Fibroblast of peridontal ligament (primary cell): Measurements from ENCODE around the gene MYO1D.
"Not testable (repeated sequence)": the region's sequence is repeated elsewhere in the genome, so short reads cannot be mapped to it uniquely, and the experiment has no call there.

Source experiments
- DNase-seq: peaks from one replicate; pipeline ENCODE4 v3.0.0-alpha.2; 2010; ENCODE audit errors: extremely low read depth

The MYO1D gene

DNA sequence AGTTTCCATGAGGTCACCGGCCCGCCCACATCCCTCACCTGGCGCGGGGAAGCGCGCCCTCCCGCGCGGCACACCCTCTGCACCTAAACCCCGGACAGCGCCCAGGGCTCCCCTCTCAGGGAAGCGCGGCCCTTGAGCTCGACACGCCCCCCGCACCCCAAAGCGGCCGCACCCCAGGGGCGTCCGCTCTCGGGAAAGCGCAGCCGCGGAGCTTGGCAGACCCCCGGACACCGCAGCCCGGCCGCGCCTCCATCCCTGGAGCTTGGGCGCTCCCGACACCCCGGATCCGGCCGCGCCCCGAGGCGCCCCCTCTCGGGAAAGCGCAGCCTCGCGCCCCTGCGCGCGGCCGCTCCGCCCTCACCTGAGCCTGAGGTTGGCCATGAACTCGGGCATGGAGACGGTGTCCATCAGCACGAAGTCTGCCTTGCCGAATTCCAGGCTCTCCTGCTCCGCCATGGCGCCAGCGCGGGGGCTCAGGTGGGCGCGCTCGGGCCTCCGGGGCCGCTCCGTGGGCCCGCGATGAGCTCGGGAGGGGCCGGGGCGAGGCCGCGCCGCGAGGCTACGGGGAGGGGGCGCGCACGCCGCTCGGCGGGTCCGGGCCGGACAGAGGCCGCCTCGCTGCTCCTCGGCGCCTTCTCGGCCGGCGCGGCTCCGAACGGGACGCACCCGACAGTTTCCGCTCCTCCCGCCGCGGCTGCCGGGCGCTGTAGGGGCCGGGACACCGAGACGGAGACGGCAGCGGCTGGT, at the start of gene MYO1D:
TSS of gene MYO1D (minus strand) at position 708 of the 747 bp plus-strand sequence. CDS start at position 456, 252 bp downstream.
- DNase-seq, result no peak

DNA sequence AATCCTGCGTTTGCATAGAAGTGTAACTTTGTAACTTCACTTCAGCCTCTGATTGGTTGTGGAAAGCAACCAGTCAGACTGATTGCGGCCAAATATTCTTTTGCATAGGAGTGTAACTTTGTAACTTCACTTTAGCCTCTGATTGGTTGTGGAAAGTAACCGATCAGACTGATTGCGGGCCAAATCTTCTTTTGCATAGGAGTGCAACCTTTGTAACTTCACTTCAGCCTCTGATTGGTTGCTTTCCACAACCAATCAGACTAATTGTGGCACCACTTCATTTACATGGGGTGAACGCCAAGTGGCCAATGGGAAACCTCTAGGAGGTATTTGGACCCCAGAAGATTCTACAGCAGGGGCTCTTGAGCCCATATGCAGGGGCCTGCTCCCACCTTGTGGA, 49.3 kb upstream of the MYO1D start:
- DNase-seq, result no peak

DNA sequence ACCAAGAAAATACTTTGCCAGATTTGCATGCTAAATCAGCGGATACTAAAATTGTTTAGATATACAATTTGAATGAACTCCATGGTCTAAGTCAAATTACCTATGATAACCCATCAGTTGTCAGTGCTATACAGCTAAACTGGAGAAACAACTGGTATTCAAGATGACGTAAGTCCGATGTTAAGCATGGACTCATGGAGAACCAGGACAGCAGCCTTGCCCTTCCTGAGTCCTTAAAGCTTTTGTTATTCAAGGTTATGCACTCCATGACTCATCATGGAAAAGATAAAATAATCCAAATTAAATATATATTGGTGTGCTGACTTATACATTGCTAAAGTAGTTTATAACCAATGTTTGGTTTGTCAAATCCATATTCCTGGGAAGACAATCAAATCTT, 47.0 kb upstream of the MYO1D start:
- not testable (repeated sequence) for DNase-seq

DNA sequence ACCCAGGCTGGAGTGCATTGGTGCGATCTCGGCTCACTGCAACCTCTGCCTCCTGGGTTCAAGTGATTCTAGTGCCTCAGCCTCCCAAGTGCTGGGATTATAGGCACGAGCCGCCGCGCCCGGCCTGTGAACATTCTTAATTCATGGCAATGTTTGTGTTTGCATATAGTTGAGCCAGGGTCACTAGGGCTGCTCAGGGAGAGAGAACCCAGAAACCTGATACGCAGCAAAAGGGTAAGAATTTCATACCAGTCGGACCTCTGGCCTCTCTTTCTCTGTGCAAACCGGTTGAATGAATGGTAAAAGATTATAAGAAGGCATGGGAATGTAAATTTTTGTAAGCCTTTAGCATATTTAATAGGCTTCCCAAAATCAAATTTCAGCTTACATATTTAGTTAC, 44.1 kb upstream of the MYO1D start:
- DNase-seq, result no peak

DNA sequence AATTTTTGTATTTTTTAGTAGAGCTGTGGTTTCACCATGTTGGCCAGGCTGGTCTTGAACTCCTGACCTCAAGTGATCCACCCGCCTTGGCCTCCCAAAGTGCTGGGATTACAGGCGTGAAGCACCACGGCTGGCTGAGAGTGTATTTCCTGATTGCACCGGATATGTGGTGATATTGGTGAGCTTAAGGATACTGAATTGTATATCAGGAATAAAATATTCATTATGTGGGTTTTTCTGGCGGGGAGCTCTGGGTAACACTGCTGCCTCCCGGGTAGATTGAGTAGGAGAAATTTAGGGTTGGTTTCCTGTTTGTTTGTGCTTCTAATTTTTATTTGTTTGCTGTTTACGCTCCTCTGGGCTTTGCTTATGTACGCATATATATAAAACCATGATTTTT, 43.4 kb upstream of the MYO1D start:
- no peak for DNase-seq

DNA sequence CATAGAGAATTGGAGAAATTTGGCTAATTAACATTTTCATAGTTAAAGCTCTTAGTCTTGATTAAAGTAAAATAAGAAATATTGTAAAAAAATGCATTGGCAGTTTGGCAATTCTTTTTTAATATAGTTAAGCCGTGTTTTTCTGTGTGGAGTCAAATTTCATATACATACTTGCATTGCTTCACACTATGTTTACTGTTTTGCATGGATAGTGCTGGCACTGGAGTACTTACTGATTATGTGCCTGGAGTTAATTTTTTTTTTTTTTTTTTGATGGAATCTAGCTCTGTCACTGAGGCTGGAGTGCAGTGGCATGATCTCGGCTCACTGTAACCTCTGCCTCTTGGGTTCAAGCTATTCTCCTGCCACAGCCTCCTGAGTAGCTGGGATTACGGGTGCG, 43.0 kb upstream of the MYO1D start:
- peak; percentile 34 for DNase-seq

DNA sequence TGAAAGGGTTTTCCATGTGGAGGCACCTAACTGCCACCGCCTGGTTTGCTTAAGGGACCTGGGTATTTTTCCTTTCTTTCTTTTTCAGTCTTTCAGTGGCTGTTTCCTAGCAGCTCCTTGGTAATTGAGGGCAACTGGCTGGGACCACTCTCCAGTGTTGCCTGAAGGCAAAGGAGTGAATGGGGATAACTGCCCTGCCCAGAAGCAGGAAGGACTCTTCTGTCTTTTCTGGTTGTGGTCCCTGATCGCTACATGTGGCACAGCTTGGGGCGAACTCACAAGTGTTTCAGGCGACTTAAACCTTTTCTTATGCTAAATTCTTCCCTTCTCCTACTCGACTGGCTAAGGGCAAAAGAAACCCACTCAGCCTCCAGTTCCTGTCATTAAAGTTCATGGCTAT, 40.9 kb upstream of the MYO1D start:
- no peak for DNase-seq

DNA sequence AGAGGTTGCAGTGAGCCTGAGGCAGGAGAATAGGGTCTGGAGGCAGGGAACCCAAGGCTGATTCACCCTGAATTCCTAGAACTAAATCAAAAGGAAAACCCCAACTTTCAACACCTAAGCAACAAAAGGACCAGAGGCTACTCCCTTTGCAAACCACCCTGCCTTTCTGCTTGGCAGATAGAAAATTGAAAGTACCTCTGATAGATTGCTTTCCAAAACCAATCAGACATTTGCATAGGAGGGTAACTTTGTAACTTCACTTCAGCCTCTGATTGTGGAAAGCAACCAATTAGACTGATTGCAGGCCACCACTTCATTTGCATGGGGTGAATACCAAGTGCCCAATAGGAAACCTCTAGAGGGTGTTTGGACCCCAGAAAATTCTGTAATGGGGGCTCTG, 40.2 kb upstream of the MYO1D start:
- no peak for DNase-seq

DNA sequence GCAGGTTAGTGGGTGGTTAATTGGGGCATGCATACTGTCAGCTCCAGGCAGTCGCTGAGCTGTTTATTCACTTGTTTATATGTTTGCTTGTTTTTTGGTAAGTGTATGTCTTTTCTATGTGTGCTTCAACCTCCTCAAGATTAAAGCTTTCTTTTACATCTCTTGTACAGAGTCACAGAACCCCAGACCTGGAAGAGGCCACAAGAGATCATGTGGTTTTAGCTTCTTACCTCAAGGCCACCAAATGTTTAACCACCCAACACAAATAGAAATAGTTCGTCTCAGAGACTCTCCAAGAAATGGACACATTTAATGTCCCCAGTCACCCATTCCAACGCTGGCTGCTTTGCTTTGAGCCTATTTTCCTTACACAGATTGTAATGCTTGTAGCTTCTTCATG, 39.2 kb upstream of the MYO1D start:
- no peak for DNase-seq

DNA sequence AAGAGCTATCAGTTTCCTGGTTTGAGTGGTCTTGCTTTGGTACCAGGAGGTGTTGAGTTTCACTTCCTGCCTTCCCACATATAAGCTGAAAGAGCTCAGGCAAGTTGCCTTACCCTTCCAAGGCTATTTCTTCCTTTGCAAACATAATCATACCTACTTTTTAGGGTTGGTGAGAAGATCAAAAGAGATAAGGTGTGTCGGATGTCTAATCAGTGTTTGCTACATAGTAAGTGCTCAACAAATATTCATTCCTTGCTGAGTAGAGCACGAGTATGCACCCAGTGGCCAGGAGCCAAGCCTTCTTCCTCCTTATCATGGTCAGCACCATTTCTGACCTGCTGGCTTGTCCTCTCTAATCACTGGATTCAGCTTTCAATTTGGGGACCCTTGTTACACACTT, 38.3 kb upstream of the MYO1D start:
- DNase-seq, result no peak

DNA sequence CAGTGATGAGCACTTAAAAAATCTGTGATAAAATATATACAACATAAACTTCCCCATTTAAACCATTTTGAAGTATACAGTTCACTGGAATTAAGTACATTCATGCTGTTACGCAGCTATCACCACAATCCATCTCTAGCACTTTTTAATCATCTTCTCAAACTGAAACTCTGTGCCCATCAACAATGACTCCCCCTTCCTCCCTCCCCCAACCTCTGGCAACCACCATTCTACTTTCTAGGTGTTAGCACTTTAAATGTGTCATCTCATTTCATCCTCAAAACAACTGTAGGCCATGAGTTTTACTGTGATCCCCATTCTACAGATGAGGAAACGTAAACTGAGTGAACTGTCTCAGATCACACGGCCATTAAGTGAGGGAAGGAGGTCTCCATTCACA, 37.3 kb upstream of the MYO1D start:
- no peak for DNase-seq

DNA sequence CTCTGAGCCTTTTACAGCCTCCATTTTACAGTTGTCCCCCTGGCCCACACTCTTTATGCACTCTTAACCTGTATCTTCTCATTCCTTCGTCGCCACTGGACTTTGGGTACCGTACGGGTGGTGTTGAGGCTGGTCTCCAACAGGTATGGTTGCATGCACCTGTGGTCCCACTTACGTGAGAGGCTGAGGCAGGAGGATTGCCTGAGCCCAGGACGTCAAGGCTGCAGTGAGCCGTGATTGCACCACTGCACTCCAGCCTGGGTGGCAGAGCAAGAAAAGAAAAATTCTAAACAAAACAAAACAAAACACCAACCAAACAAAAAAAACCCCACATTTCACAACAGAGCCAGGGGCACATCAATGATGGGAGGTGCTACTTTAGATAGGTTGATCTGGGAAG, 36.7 kb upstream of the MYO1D start:
- DNase-seq, result no peak

DNA sequence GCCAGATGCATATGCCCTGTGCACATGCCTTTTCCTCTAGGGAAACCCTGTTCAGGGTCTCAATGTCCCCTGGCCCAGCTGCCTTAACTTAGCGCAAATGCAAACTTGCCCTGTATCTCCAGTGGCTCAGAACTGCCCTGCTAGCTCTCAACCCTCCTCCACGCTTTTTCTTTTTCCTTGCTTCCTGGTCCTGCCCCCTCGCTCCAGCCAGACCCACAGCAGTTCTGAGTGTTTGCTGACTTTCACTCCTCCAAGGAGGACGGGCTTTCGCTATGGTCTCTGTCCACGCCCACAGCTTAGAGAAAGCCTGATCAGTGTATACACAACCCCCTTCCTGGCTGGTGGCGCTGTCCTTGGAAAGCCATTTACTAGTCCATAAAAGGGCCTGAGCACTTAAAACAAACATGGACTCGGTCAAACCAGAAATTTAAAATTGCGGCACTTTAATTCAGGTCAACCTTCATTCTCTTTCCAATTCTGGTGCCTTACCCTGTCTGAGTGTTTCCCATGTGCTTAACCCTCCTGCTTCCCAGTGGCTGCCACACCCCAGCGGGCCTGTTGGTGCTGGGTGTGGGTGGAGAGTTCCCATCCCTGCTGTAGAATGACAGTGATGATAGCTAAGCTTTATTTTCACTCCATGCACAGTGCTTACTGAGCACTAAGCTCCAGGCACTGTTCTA, 35.4 kb upstream of the MYO1D start:
- peak; percentile 78 for DNase-seq

DNA sequence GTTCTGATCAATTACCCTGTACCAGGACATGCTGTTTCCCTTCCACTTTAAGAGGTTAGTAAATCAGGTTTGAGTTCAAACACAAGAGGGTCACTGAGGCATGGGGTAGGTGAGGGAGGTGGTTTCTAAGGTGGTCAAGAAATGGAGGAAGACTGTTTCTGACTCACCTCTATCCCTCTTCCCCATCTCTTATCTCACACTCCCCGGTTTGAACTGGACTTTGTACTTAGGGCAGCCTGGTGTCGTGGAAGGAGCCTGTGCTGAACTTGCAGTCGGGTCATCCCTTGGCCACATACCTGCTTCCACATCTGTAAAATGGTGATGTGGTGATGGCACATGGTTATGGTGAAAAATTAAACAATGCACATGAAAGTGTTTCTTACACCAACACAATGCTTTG, 33.8 kb upstream of the MYO1D start:
- no peak for DNase-seq

DNA sequence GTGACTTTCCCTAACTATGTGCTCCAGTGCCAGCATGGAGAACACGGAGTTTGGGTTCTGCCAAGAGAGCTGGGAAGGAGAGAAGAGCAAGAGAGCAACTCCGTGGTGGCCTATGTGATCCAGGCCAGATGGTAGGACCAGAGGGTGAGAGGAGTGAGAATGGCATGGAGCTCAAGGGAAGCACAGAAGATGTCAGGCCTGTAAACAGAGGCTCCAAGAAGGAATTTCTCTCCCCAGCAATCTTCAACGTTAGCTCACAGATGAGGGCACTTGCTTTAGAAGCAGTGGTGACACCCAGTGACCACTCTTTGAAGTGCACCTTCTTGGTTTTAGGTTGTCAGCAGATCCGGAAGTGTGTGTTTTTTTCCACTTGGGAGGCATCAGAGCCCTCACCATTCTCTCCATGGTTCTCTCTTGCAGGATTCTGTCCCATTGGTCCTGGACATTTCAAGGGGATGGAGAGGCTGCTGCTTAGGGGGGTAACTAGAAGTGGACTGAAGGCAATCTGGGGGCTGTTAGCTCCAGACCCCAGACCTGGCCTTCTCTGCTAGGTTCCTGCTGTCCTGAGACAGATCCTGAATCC, 33.0 kb upstream of the MYO1D start:
- DNase-seq, result peak; percentile 91

DNA sequence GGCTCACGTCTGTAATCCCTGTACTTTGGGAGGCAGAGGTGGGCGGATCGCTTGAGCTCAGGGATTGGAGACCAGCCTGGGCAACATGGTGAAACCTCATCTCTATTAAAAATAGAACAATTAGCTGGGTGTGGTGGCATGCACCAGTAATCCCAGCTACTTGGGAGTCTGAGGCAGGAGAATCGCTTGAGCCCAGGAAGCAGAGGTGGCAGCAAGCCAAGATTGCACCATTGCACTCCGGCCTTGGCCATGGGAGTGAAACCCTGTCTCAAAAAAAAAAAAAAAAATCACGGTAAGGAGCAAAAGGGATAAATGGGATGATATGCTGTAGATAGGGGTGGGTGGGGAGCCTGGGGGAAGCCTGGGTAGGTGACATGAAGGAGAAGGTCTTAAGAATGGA, 30.7 kb upstream of the MYO1D start:
- DNase-seq, result no peak

DNA sequence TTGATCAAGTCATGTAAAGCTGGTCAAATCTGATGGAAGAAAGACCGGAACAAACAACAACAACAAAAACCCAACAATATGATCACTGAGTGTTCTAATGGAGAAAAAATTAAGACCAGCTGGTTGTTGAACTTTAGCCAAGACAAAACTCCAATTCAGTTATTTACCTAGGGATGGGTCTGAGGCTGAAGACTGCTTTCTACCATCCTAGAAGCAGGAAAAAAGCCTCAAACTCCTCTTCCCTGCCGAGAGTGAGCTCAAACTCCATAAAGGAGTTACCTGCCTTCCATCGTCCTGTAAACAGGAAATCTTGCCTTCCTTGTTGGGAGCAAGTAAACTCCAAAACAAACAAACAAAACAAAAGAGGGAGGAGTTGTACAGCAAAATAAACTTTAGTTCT, 28.0 kb upstream of the MYO1D start:
- DNase-seq, result no peak

DNA sequence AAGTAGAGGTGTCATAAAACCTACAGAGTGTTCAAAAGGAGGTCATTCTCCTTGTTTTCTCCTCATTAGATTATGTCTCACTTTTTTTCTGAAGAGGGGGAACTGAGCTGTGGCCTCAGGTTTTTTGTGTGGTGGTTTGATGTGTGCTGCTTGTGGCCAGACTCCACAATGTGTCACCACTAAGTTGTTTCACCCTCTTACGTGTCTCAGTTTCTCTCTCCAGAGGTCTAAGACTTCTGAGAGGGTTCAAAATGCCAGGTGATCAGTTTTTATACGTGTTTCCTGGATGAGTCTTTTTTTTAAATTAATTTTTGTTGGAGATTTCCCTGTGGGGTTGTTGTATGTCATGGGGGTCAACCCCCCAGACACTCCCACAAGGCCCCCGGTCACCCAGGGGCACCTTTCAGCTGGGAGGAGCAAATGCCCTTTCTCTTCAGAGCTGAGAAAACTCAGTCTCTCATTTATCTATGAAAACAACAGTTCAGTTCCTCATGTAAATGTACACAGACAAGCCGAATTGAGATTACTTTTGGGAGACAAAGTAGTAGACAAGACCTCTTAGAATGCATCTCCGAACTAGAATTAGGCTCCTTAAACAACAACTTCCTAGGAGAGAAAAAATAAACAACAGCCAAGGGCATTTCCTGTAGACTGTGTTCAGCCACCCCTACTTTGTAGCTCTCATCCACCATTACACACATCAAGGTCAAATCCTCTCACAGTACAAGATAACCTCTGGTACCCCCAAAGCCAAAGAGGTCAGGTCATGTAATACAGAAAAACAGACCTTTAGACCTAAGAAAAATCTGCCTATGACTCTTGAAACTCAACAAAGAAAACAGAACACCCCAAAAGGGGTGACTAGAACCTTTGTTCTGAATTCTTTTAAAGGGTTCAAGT, 27.1 kb upstream of the MYO1D start:
- no peak for DNase-seq

DNA sequence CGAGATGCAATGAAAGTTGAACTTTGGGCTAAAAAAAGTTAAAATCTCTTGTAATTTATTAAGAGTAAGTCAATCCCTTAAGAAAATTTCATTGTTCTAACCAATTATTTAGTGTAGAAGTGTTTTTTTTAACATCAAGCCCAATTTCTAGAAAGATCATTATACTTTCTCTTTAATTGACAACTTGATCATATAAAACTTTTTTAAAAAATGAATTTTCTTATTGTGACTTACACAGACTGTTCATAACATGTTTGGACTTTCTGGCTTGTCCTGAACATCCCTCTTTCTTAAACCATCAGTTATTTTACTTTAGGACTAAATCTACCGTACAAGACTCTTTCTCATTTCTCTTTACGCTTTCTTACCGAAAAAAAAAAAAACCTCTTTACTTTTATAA, 24.8 kb upstream of the MYO1D start:
- no peak for DNase-seq

DNA sequence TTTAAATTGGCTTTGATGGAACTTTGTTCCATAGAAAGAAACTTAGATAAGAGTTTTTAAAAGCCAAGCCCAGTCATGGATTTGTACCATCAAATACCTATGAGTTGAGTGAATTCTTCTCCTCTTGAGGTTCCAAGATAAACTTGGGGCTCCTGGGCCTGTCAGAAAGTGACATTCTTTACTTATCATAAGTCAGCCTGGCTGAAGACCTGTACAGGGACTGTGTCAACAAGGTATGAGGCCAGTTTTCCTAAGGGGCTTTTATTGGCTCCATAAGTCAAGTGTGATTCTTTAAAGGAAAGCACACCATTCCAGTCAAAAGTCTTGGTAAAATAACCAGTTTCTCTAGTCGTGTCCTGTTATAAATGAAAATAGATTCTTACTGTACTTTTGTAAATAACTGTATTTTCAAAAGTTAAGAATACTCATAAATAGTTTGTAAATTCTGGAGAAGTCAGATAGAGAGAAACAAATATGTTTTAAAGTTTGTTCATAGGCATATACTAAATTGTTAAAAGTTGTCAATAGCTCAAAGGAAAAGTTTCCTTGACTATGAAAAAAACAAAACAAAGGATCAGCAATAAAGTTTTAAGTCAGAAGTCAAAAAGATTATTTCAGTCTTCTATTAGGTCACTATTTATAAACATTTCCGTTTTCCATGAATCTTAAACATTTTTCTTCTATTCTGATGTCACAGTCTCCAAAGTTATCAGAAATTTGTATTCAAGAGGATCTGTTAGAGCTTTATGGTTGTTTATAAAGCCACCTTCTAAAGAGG, 22.5 kb upstream of the MYO1D start:
- DNase-seq, result no peak

DNA sequence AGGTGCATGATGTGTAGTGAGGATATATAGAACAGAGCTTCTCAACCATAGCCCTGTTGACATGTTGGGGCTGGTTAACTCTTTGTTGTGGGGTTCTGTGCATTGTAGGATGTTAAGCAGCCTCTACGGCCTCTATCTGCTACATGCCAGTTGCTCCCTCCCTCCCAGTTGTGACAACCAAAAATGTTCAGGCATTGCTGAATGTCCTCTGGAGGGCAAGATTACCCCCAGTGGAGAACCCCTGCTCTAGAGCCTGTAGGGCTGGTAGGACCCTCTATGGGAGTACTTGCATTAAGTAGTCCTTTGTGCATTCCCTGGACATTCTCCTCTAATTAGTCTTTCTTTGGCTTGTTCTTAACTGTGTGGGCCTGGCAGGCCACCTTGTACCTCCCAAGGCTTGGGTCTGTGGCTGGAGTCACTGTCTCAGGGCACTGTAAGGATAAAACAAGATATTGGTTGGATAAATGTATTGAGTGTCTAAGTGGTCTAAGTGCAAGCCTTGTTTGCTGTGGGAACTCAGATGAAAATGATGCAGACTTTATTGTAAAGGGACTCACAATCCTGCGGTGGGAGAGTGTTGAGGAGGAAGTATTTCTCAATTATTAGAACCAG, 19.8 kb upstream of the MYO1D start:
- no peak for DNase-seq
